Naive B cell (primary cell): ENCODE measurements around the gene NR1I3. TPM values are rescaled to one million over a fixed set of nuclear protein-coding genes. Genes with fewer than 3 reads are reported as not detected.
"Not testable (repeated sequence)": the region's sequence is repeated elsewhere in the genome, so short reads cannot be mapped to it uniquely, and the experiment has no call there.

Experiments used
- ATAC-seq, 2 donors: fragments of 150-1000 bp; cut with Tn5 transposase; 2 replicates each; pipeline ENCODE4 v1.10.0; 2021; ENCODE audit warnings: low read depth in 2 of 2, mild to moderate bottlenecking in 2 of 2, moderate library complexity in 2 of 2
- DNase-seq: peaks from one replicate; pipeline ENCODE4 v3.0.0; 2022
- H3K27ac Mint-ChIP-seq, 6 donors: one replicate each; pipeline ENCODE4 v1.8.0; 2020 to 2022; ENCODE audit warnings: mild to moderate bottlenecking in 6 of 6, mixed read lengths in 6 of 6, moderate library complexity in 5 of 6, inconsistent platforms in 2 of 6
- H3K27me3 Mint-ChIP-seq, 3 donors: one replicate each; pipeline ENCODE4 v1.8.0; 2021 to 2022; ENCODE audit warnings: mixed read lengths in 3 of 3, mild to moderate bottlenecking in 1 of 3
- H3K36me3 Mint-ChIP-seq, 2 donors: one replicate each; pipeline ENCODE4 v1.8.0; 2020 to 2022; ENCODE audit warnings: mixed read lengths in 2 of 2, inconsistent platforms in 1 of 2, mild to moderate bottlenecking in 1 of 2
- H3K4me1 Mint-ChIP-seq, 3 donors: one replicate each; pipeline ENCODE4 v1.8.0; 2020 to 2022; ENCODE audit warnings: mixed read lengths in 3 of 3, inconsistent platforms in 1 of 3, mild to moderate bottlenecking in 1 of 3, moderate library complexity in 1 of 3
- H3K4me3 Mint-ChIP-seq, 8 donors: one replicate each; pipeline ENCODE4 v1.8.0; 2020 to 2022; ENCODE audit warnings: mild to moderate bottlenecking in 8 of 8, mixed read lengths in 8 of 8, moderate library complexity in 8 of 8, inconsistent platforms in 2 of 8
- H3K9me3 Mint-ChIP-seq, 7 donors: one replicate each; pipeline ENCODE4 v1.8.0; 2020 to 2022; ENCODE audit warnings: mixed read lengths in 7 of 7, mild to moderate bottlenecking in 5 of 7, inconsistent platforms in 2 of 7, moderate library complexity in 1 of 7
- polyA plus RNA-seq, 6 donors: library from polyadenylated mRNA; unstranded; fragments of 300-500 nt; fragmentation: Illumina TruSeq; gene quantifications; one replicate each; pipeline ENCODE4 v1.2.3, GENCODE V29; 2021; ENCODE audit warnings: low read depth in 6 of 6

NR1I3 gene
- polyA plus RNA-seq, 6 donors from 2014 or later, result not detected

GRCh38 chr1:161260376-161261260 is 22.6 kb upstream of the NR1I3 start:
- peak; percentile 7 to 24 for ATAC-seq
- Mint-ChIP-seq H3K27me3 (peaks cover 59 to 71% (median 70%) of the 10 kb centered on the region in 3 donors), H3K4me1 (peaks cover 11 to 32% (median 28%) of the 10 kb centered on the region in 3 donors), H3K36me3 (peaks cover 13 to 26% of the 10 kb centered on the region in 2 donors), H3K9me3 (peaks cover 3 to 29% (median 25%) of the 10 kb centered on the region in 7 donors), H3K27ac (peak overlapping the region in 1 of 6 donors; percentile 6), H3K4me3 (peak overlapping the region in 1 of 8 donors; percentile 51)
- DNase-seq, result no peak

GRCh38 chr1:161259765-161260164 is 21.8 kb upstream of the NR1I3 start:
- Mint-ChIP-seq H3K4me1 (peaks cover 11 to 32% (median 28%) of the 10 kb centered on the region in 3 donors), H3K27me3 (peaks cover 67 to 74% (median 72%) of the 10 kb centered on the region in 3 donors), H3K9me3 (peaks cover 5 to 33% (median 26%) of the 10 kb centered on the region in 7 donors), H3K36me3 (peaks cover 16 to 29% of the 10 kb centered on the region in 2 donors), H3K4me3 (peak overlapping the region in 7 of 8 donors; percentile 22 to 83 (median 63)), H3K27ac (peak overlapping the region in 1 of 6 donors; percentile 32)
- DNase-seq, result no peak
- no peak for ATAC-seq

- peaks cover 70 to 74% (median 71%) of the 10 kb centered on the region in 3 donors for H3K27me3 Mint-ChIP-seq
- H3K27ac Mint-ChIP-seq, result peak overlapping the region in 3 of 6 donors; percentile 32 to 60 (median 53)
- peaks cover 5 to 33% (median 26%) of the 10 kb centered on the region in 7 donors for H3K9me3 Mint-ChIP-seq
- H3K36me3 Mint-ChIP-seq, result peaks cover 16 to 29% of the 10 kb centered on the region in 2 donors
- no peak for ATAC-seq
- H3K4me3 Mint-ChIP-seq, result peak overlapping the region; percentile 31 to 93 (median 74)
- DNase-seq, result no peak
- peaks cover 11 to 32% (median 28%) of the 10 kb centered on the region in 3 donors for H3K4me1 Mint-ChIP-seq
Measured at GRCh38 chr1:161259345-161259702, 21.3 kb upstream of the NR1I3 start.

GRCh38 chr1:161258439-161259344 is 20.7 kb upstream of the NR1I3 start, which contains the start of gene PCP4L1:
PCP4L1 (plus strand) TSS chr1:161258745; CDS start chr1:161258975, 230 bp downstream.
- peaks cover 16 to 29% of the 10 kb centered on the region in 2 donors for H3K36me3 Mint-ChIP-seq
- peaks cover 11 to 32% (median 28%) of the 10 kb centered on the region in 3 donors for H3K4me1 Mint-ChIP-seq
- peaks cover 75 to 80% (median 76%) of the 10 kb centered on the region in 3 donors for H3K27me3 Mint-ChIP-seq
- ATAC-seq (peak; percentile 84 to 85), DNase-seq (peak; percentile 46)
- H3K27ac Mint-ChIP-seq, result peak within 1 kb of the TSS in 4 of 6 donors; percentile 16 to 60 (median 42)
- peak within 1 kb of the TSS; percentile 56 to 93 (median 80) for H3K4me3 Mint-ChIP-seq
- H3K9me3 Mint-ChIP-seq, result peaks cover 5 to 33% (median 26%) of the 10 kb centered on the region in 7 donors

- H3K27me3 Mint-ChIP-seq, result peaks cover 75 to 85% (median 78%) of the 10 kb centered on the region in 3 donors
- not testable (repeated sequence) for ATAC-seq, DNase-seq
- peak overlapping the region in 3 of 8 donors; percentile 27 to 67 (median 44) for H3K4me3 Mint-ChIP-seq
- H3K36me3 Mint-ChIP-seq, result peaks cover 16 to 29% of the 10 kb centered on the region in 2 donors
- H3K9me3 Mint-ChIP-seq, result peaks cover 5 to 33% (median 26%) of the 10 kb centered on the region in 7 donors
- peak overlapping the region in 1 of 6 donors; percentile 6 for H3K27ac Mint-ChIP-seq
- H3K4me1 Mint-ChIP-seq, result peaks cover 11 to 32% (median 28%) of the 10 kb centered on the region in 3 donors
Measured at GRCh38 chr1:161257109-161257508, 19.1 kb upstream of the NR1I3 start.

- not testable (repeated sequence) for DNase-seq, H3K27ac Mint-ChIP-seq, ATAC-seq
- peaks cover 5 to 33% (median 26%) of the 10 kb centered on the region in 7 donors for H3K9me3 Mint-ChIP-seq
- peaks cover 75 to 86% (median 76%) of the 10 kb centered on the region in 3 donors for H3K27me3 Mint-ChIP-seq
- peaks cover 16 to 29% of the 10 kb centered on the region in 2 donors for H3K36me3 Mint-ChIP-seq
- H3K4me3 Mint-ChIP-seq, result peak overlapping the region in 1 of 8 donors; percentile 81
- H3K4me1 Mint-ChIP-seq, result peaks cover 11 to 26% (median 23%) of the 10 kb centered on the region in 3 donors
Measured at GRCh38 chr1:161255955-161256520, 18.0 kb upstream of the NR1I3 start.

- Mint-ChIP-seq H3K4me1 (peaks cover 11 to 21% (median 16%) of the 10 kb centered on the region in 3 donors), H3K4me3 (peak overlapping the region in 1 of 8 donors; percentile 81), H3K36me3 (peaks cover 16 to 29% of the 10 kb centered on the region in 2 donors), H3K27me3 (peaks cover 68 to 82% (median 72%) of the 10 kb centered on the region in 3 donors), H3K9me3 (peaks cover 5 to 33% (median 26%) of the 10 kb centered on the region in 7 donors)
- not testable (repeated sequence) for ATAC-seq, DNase-seq, H3K27ac Mint-ChIP-seq
Measured at GRCh38 chr1:161255302-161255701, 17.3 kb upstream of the NR1I3 start.

- DNase-seq, result no peak
- Mint-ChIP-seq H3K4me3 (no peak overlapping the region), H3K4me1 (no peaks in the 10 kb centered on the region), H3K27me3 (peaks cover 42 to 48% (median 43%) of the 10 kb centered on the region in 3 donors), H3K36me3 (peaks cover 9 to 10% of the 10 kb centered on the region in 2 donors), H3K27ac (no peak overlapping the region), H3K9me3 (peaks cover 5 to 19% (median 14%) of the 10 kb centered on the region in 7 donors)
- ATAC-seq, result no peak
Measured at GRCh38 chr1:161251579-161251978, 13.6 kb upstream of the NR1I3 start.

- Mint-ChIP-seq H3K27me3 (peaks cover 37 to 44% (median 38%) of the 10 kb centered on the region in 3 donors), H3K4me3 (no peak overlapping the region), H3K4me1 (no peaks in the 10 kb centered on the region), H3K9me3 (peaks cover 4 to 11% (median 8%) of the 10 kb centered on the region in 7 donors), H3K27ac (no peak overlapping the region), H3K36me3 (peaks cover 6 to 9% of the 10 kb centered on the region in 2 donors)
- DNase-seq (no peak), ATAC-seq (no peak)
Measured at GRCh38 chr1:161250829-161251228, 12.8 kb upstream of the NR1I3 start.

GRCh38 chr1:161250100-161250499 is 12.1 kb upstream of the NR1I3 start:
- H3K27me3 Mint-ChIP-seq, result peaks cover 30 to 37% (median 31%) of the 10 kb centered on the region in 3 donors
- not testable (repeated sequence) for ATAC-seq, H3K9me3 Mint-ChIP-seq, H3K36me3 Mint-ChIP-seq, DNase-seq, H3K4me1 Mint-ChIP-seq, H3K4me3 Mint-ChIP-seq, H3K27ac Mint-ChIP-seq

- ATAC-seq (no peak), DNase-seq (no peak)
- H3K4me1 Mint-ChIP-seq, result peaks cover 0 to 8% (median 8%) of the 10 kb centered on the region in 3 donors
- peaks cover 0 to 4% (median 3%) of the 10 kb centered on the region in 7 donors for H3K9me3 Mint-ChIP-seq
- H3K27me3 Mint-ChIP-seq, result peaks cover 19 to 26% (median 20%) of the 10 kb centered on the region in 3 donors
- H3K36me3 Mint-ChIP-seq, result peaks cover 0 to 3% of the 10 kb centered on the region in 2 donors
- H3K4me3 Mint-ChIP-seq, result no peak overlapping the region
- H3K27ac Mint-ChIP-seq, result no peak overlapping the region
Measured at GRCh38 chr1:161244888-161245287, 6.9 kb upstream of the NR1I3 start.

- no peak overlapping the region for H3K27ac Mint-ChIP-seq
- H3K27me3 Mint-ChIP-seq, result peaks cover 30 to 42% (median 32%) of the 10 kb centered on the region in 3 donors
- H3K4me1 Mint-ChIP-seq, result peaks cover 0 to 8% (median 8%) of the 10 kb centered on the region in 3 donors
- H3K9me3 Mint-ChIP-seq, result peaks cover 0 to 2% (median 0%) of the 10 kb centered on the region in 7 donors
- no peak for ATAC-seq
- no peaks in the 10 kb centered on the region for H3K36me3 Mint-ChIP-seq
- DNase-seq, result no peak
- no peak overlapping the region for H3K4me3 Mint-ChIP-seq
Measured at GRCh38 chr1:161242313-161242712, 4.3 kb upstream of the NR1I3 start.
